GM10266 (cell line): ENCODE data around the gene TAF8.

Experiments
- DNase-seq: peaks from one replicate; pipeline ENCODE4 v3.0.0; 2012; ENCODE audit errors: extremely low spot score
- TF ChIP-seq, protein P1 (sequence below): IDR thresholded peaks from 2 replicates; pipeline ENCODE4 v1.5.1; 2012; ENCODE audit warnings: mild to moderate bottlenecking, low read depth; ENCODE audit not compliant: control insufficient read depth, insufficient read depth; ENCODE audit errors: missing control alignments

TAF8 gene

DNA sequence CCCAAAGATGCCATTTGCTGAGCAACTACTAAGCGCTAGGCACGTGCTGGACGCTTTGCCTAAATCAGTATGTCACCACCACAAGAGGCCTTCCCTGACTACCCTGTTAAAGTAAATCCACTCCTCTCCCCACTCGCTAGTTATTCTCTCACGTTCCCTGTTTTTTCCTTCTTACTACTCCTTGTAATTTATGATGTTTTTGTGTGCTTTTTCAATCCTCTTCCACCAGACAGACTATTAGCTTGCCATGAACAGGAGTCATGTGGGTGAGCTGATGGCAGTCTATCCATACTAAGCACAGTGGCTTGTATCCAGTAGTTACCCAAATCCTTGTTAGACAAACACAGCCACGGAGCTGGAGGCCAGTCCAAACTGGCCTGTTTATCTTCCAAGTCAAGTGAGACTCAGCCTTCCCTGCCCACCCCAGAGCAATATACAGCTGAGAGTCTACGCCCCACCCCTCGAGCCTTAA lies 50.9 kb downstream of the TAF8 start:
- no peak for DNase-seq
- TF ChIP-seq, protein P1, sequence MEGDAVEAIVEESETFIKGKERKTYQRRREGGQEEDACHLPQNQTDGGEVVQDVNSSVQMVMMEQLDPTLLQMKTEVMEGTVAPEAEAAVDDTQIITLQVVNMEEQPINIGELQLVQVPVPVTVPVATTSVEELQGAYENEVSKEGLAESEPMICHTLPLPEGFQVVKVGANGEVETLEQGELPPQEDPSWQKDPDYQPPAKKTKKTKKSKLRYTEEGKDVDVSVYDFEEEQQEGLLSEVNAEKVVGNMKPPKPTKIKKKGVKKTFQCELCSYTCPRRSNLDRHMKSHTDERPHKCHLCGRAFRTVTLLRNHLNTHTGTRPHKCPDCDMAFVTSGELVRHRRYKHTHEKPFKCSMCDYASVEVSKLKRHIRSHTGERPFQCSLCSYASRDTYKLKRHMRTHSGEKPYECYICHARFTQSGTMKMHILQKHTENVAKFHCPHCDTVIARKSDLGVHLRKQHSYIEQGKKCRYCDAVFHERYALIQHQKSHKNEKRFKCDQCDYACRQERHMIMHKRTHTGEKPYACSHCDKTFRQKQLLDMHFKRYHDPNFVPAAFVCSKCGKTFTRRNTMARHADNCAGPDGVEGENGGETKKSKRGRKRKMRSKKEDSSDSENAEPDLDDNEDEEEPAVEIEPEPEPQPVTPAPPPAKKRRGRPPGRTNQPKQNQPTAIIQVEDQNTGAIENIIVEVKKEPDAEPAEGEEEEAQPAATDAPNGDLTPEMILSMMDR = no peak

DNA sequence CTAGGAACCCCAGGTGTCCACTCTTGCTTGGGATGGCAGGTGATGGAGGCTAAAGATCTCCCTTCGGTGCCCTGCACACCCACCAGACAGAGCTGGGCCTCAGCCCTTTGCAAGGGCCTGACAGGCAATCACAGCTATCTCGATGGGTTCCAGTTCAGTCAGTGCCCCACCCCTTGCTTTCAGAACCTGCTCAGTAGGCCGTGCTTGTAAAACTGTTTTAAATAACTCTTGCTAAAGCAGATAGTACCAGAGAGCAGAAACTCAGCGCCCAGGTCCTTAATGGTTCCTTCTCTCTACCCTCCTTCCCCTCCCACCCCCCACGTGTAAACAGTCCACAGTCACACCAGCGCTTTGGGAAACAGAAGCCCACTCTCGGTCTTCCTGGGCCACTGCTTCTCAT lies 52.9 kb downstream of the TAF8 start:
- no peak for DNase-seq
- TF ChIP-seq, protein P1 = no peak

DNA sequence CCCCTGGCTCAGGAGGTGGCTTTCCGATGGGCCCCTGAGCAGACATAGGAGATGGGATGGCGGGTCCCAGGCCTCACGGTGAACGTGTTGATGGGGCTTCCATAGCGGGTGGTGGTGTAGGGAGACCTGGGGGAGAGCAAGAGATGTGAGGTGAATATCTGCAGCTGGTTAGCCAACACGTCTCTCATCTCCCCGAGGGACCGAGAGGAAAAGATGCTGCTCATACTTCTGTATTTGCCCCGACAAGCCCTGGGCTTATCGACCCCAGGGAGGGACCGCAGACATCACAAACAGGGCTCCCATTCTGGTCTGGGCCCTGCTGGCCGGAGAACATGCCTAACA lies 53.4 kb downstream of the TAF8 start:
- DNase-seq = no peak
- TF ChIP-seq, protein P1 = no peak

DNA sequence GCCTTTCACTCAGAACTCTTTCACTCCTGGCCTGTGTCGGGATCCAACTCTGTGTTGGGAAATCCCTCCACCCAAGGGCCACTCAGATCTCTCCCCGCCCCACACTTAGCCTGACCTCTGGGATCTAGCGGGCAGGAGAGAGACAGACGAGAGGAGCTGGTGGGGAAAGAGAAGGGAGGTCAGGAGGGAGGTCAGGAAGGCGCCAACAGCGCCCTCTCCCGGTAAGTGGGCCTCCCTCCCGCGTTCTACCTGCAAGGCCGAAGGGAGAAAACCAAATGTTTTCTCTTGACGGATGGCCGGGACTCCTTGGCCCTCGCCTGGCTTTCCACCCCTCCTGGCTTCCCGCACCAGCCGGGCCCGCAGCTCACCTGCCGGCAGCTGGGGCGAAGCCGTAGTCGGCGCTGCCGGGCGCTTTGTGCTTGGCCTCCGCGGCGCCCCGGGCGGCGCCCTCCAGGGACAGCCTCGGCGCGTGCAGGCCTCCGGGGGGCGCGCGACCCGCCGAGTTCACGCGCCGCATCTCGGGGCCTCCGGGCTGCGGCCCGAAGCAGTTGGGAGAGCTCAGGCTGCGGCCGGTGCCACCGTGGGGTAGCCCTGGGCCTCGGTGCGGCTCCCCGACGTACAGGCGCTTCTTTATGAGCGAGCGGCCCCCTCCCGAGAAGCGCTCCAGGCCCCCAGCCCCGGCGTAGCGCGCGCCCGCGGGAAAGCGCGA lies 53.9 kb downstream of the TAF8 start:
- DNase-seq = peak; percentile 90
- TF ChIP-seq, protein P1 = peak; percentile 72

DNA sequence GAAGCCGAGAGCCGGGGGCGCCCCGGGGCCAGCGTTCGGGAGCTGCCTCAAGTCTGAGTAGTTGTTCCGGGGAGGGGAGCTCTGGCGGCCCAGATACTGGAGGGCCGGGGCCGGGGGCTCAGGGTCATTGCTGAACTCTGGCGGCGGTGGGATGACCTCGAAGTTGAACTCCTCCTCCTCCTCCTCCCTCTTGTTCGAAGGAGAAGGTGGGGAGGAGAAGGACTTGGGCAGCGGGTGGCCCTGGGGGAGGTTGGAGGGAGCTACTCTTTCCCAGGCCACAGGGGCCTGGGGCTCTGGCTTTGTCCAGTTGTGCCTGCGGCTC lies 54.4 kb downstream of the TAF8 start:
- DNase-seq = no peak
- TF ChIP-seq, protein P1 = no peak

DNA sequence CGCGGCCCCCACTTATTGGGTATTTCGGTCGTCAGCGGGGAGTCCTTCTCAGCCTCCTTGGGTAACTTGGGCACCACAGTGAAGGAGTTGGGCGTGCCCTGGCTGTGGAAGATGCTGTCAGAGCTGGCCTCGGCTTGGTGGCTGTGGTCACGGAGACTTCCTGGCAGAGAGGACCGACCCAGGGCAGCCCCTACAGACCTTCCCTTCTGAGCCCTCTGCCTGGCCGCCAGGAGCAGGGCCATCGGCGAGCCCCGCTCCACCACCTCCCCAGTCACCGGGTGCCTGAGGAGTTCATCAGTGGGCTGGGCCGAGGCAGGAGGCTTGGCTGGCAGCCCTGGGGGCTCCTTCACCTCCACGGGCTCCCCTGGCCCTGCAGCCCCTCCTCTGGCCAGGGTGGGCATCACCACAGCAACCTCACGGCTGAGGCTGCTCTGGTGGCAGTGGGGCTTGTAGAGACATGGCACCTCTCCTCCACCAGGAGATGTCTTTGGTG lies 54.9 kb downstream of the TAF8 start:
- DNase-seq = no peak
- TF ChIP-seq, protein P1 = no peak

DNA sequence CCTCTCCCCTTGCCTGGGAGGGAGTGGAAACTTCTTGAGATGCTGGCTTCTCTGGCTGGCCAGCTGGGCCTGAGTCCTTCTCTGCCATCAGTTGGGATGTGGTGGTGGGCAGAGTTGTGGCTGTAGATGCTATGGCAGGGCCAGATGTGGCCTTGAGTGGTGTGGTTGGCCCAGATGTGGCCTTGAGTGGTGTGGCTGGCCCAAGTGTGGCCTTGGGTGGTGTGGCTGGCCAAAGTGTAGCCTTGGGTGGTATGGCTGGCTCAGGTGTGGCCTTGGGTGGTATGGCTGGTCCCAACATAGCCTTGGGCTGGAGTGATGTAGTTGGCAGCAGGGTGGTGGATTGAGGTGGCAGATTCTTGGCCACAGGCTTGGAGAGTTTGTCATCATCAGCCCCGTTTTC lies 55.4 kb downstream of the TAF8 start:
- no peak for DNase-seq

More for the DNA sequence above, 55.4 kb downstream of the TAF8 start:
- TF ChIP-seq, protein P1 = no peak
